SK-N-MC (cell line): ENCODE data around the gene UTP4.

Source experiments
- DNase-seq: peaks from one replicate; pipeline ENCODE4 v3.0.0-alpha.2; 2011; ENCODE audit warnings: low read depth, low spot score
- H3K27ac ChIP-seq: fragments of 200-600 bp; sonication (generic); 2 replicates; pipeline ENCODE4 v1.5.1; 2016; ENCODE audit warnings: mixed run types
- H3K36me3 ChIP-seq: fragments of 200-600 bp; sonication (generic); 2 replicates; pipeline ENCODE4 v1.6.1; 2017; ENCODE audit warnings: antibody characterized with exemption, low read length, mixed read lengths; ENCODE audit not compliant: insufficient read depth
- H3K4me3 ChIP-seq: fragments of 200-600 bp; sonication (generic); 2 replicates; pipeline ENCODE4 v1.5.1; 2016
- H3K9ac ChIP-seq: fragments of 200-600 bp; sonication (generic); 2 replicates; pipeline ENCODE4 v1.8.0; 2017; ENCODE audit warnings: mixed run types, mixed read lengths; ENCODE audit not compliant: insufficient read length
- H3K9me3 ChIP-seq: fragments of 200-600 bp; sonication (generic); 2 replicates; pipeline ENCODE4 v1.6.1; 2017; ENCODE audit warnings: low read depth, mild to moderate bottlenecking, antibody characterized with exemption, low read length, moderate library complexity, mixed read lengths
- EZH2 ChIP-seq: fragments of 200-600 bp; sonication (generic); IDR thresholded peaks from one replicate; pipeline ENCODE4 v1.6.1; 2017; ENCODE audit warnings: antibody characterized with exemption
- FOXP2 ChIP-seq: optimal IDR thresholded peaks from 2 replicates; pipeline ENCODE3; 2011; ENCODE audit warnings: mild to moderate bottlenecking, moderate library complexity; ENCODE audit not compliant: insufficient read depth; ENCODE audit errors: extremely low read length, control extremely low read depth
- POLR2AphosphoS5 ChIP-seq: IDR thresholded peaks from 2 replicates; pipeline ENCODE4 v1.6.1; 2012; ENCODE audit warnings: mild to moderate bottlenecking, low read depth, low read length, borderline replicate concordance

Gene UTP4

GRCh38 chr16:69188236-69188549, 55.7 kb downstream of the UTP4 start:
- peak overlapping the region; percentile 79 for H3K9ac ChIP-seq
- peak overlapping the region; percentile 87 for H3K4me3 ChIP-seq
- H3K9me3 ChIP-seq: no peaks in the 10 kb centered on the region
- DNase-seq: no peak
- H3K36me3 ChIP-seq: peaks cover 4% of the 10 kb centered on the region; the same call in 1 of the 2 replicates
- no peak for TF ChIP-seq FOXP2
- no peak for TF ChIP-seq POLR2AphosphoS5
- TF ChIP-seq EZH2: no peak
- peak overlapping the region; percentile 13; the same call in 1 of the 2 replicates for H3K27ac ChIP-seq

GRCh38 chr16:69188716-69189115, 56.3 kb downstream of the UTP4 start:
- Histone ChIP-seq H3K36me3 (peaks cover 4% of the 10 kb centered on the region; the same call in 1 of the 2 replicates), H3K27ac (peak overlapping the region; percentile 13; the same call in 1 of the 2 replicates), H3K9ac (peak overlapping the region; percentile 79), H3K9me3 (no peaks in the 10 kb centered on the region), H3K4me3 (peak overlapping the region; percentile 87)
- TF ChIP-seq FOXP2: no peak
- no peak for DNase-seq

GRCh38 chr16:69190046-69190588, 57.7 kb downstream of the UTP4 start:
- 0 out of 2 replicates have a peak overlapping the region, but pooled peaks have one; percentile 87 for H3K4me3 ChIP-seq
- DNase-seq: no peak

GRCh38 chr16:69190598-69190997, 58.1 kb downstream of the UTP4 start:
- Histone ChIP-seq H3K36me3 (peaks cover 4% of the 10 kb centered on the region; the same call in 1 of the 2 replicates), H3K27ac (no peak overlapping the region), H3K4me3 (no peak overlapping the region), H3K9me3 (no peaks in the 10 kb centered on the region), H3K9ac (no peak overlapping the region)
- no peak for DNase-seq
- TF ChIP-seq EZH2 (no peak), FOXP2 (no peak), POLR2AphosphoS5 (no peak)

More at GRCh38 chr16:69190046-69190588, 57.7 kb downstream of the UTP4 start:
- H3K9me3 ChIP-seq: no peaks in the 10 kb centered on the region
- TF ChIP-seq EZH2 (no peak), POLR2AphosphoS5 (no peak), FOXP2 (no peak)
- no peak overlapping the region for H3K9ac ChIP-seq
- peaks cover 4% of the 10 kb centered on the region; the same call in 1 of the 2 replicates for H3K36me3 ChIP-seq
- no peak overlapping the region for H3K27ac ChIP-seq

GRCh38 chr16:69191136-69191535, 58.7 kb downstream of the UTP4 start:
- no peak overlapping the region for H3K4me3 ChIP-seq
- no peak overlapping the region for H3K9ac ChIP-seq
- no peaks in the 10 kb centered on the region for H3K9me3 ChIP-seq
- TF ChIP-seq EZH2: no peak
- no peak for TF ChIP-seq POLR2AphosphoS5
- TF ChIP-seq FOXP2: no peak
- H3K36me3 ChIP-seq: peaks cover 4% of the 10 kb centered on the region; the same call in 1 of the 2 replicates
- H3K27ac ChIP-seq: no peak overlapping the region
- DNase-seq: no peak

GRCh38 chr16:69193855-69194254, 61.4 kb downstream of the UTP4 start:
- no peak overlapping the region for H3K27ac ChIP-seq
- H3K9me3 ChIP-seq: no peaks in the 10 kb centered on the region
- TF ChIP-seq POLR2AphosphoS5 (no peak), FOXP2 (no peak)
- DNase-seq: no peak
- no peak overlapping the region for H3K9ac ChIP-seq
- H3K4me3 ChIP-seq: no peak overlapping the region
- H3K36me3 ChIP-seq: peaks cover 4% of the 10 kb centered on the region; the same call in 1 of the 2 replicates

- no peak overlapping the region for H3K27ac ChIP-seq
- no peaks in the 10 kb centered on the region for H3K9me3 ChIP-seq
- peaks cover 4% of the 10 kb centered on the region; the same call in 1 of the 2 replicates for H3K36me3 ChIP-seq
- TF ChIP-seq EZH2 (no peak), FOXP2 (no peak), POLR2AphosphoS5 (no peak)
- H3K4me3 ChIP-seq: no peak overlapping the region
- no peak overlapping the region for H3K9ac ChIP-seq
- no peak for DNase-seq
Observed at GRCh38 chr16:69194488-69194887, 62.0 kb downstream of the UTP4 start.

GRCh38 chr16:69195369-69196029, 63.0 kb downstream of the UTP4 start:
- H3K9me3 ChIP-seq: no peaks in the 10 kb centered on the region
- H3K27ac ChIP-seq: no peak overlapping the region
- TF ChIP-seq POLR2AphosphoS5 (no peak), EZH2 (no peak), FOXP2 (no peak)
- H3K36me3 ChIP-seq: peaks cover 4% of the 10 kb centered on the region; the same call in 1 of the 2 replicates
- DNase-seq: no peak
- no peak overlapping the region for H3K4me3 ChIP-seq
- no peak overlapping the region for H3K9ac ChIP-seq
